WTC11 (cell line): Measurements from ENCODE around the gene PLAAT5. TPM values are rescaled to one million over a fixed set of nuclear protein-coding genes. Genes with fewer than 3 reads are reported as not detected.

Experiments
- ATAC-seq: fragments of 200-7000 bp; cut with Tn5 transposase; 2 replicates; pipeline ENCODE4 v1.10.0; 2021; ENCODE audit warnings: mild to moderate bottlenecking, moderate library complexity
- CTCF ChIA-PET: fragments of 300-600 bp; sonication (Branson Sonifier 250); formaldehyde crosslinking; loops from one replicate; lab custom pipeline; 2021; ENCODE audit warnings: antibody characterized with exemption; lab: Charles Lee
- POLR2A ChIA-PET: fragments of 350-600 bp; sonication (Branson Sonifier 250); formaldehyde crosslinking; loops from one replicate; lab custom pipeline; 2021; ENCODE audit warnings: antibody characterized with exemption; lab: Charles Lee
- DNase-seq: peaks from one replicate; pipeline ENCODE4 v3.0.0; 2021; ENCODE audit warnings: low spot score
- H3K27ac Mint-ChIP-seq: 2 replicates; pipeline ENCODE4 v1.8.0; 2021; ENCODE audit warnings: mixed read lengths
- H3K27me3 Mint-ChIP-seq: 2 replicates; pipeline ENCODE4 v1.8.0; 2021; ENCODE audit warnings: low read depth, mild to moderate bottlenecking, moderate library complexity, mixed read lengths
- H3K36me3 Mint-ChIP-seq: 2 replicates; pipeline ENCODE4 v1.8.0; 2021; ENCODE audit warnings: mixed read lengths
- H3K4me1 Mint-ChIP-seq: 2 replicates; pipeline ENCODE4 v1.8.0; 2022; ENCODE audit warnings: mixed read lengths
- H3K4me3 Mint-ChIP-seq: 2 replicates; pipeline ENCODE4 v1.8.0; 2021; ENCODE audit warnings: mild to moderate bottlenecking, moderate library complexity, mixed read lengths
- H3K9me3 Mint-ChIP-seq: 2 replicates; pipeline ENCODE4 v1.8.0; 2021; ENCODE audit warnings: mixed read lengths
- EMX1 ChIP-seq: fragments of 250-450 bp; sonication (Bioruptor Pico); IDR thresholded peaks from 2 replicates; pipeline ENCODE4 v1.8.0; 2021; ENCODE audit warnings: mild to moderate bottlenecking
- ESRRA ChIP-seq: sonication (generic); formaldehyde crosslinking; IDR thresholded peaks from 2 replicates; pipeline ENCODE4 v1.8.1; 2022; ENCODE audit warnings: mild to moderate bottlenecking, missing genetic modification reagents, borderline replicate concordance
- FOXJ3 ChIP-seq: sonication (generic); formaldehyde crosslinking; IDR thresholded peaks from 2 replicates; pipeline ENCODE4 v1.9.0; 2021; ENCODE audit warnings: missing genetic modification reagents, mild to moderate bottlenecking, borderline replicate concordance
- FOXP1 ChIP-seq: sonication (generic); formaldehyde crosslinking; IDR thresholded peaks from 2 replicates; pipeline ENCODE4 v1.8.0; 2022; ENCODE audit warnings: missing genetic modification reagents, mild to moderate bottlenecking, moderate library complexity, borderline replicate concordance
- JUN ChIP-seq: sonication (generic); formaldehyde crosslinking; IDR thresholded peaks from 2 replicates; pipeline ENCODE4 v1.8.0; 2023; ENCODE audit warnings: mild to moderate bottlenecking, missing genetic modification reagents
- KAT7 ChIP-seq: sonication (generic); formaldehyde crosslinking; IDR thresholded peaks from 2 replicates; pipeline ENCODE4 v1.8.1; 2023; ENCODE audit warnings: missing genetic modification reagents, mild to moderate bottlenecking, borderline replicate concordance
- NFE2L1 ChIP-seq: sonication (generic); formaldehyde crosslinking; IDR thresholded peaks from 2 replicates; pipeline ENCODE4 v1.8.1; 2023; ENCODE audit warnings: missing genetic modification reagents
- PRRX2 ChIP-seq: fragments of 250-450 bp; sonication (Bioruptor Pico); IDR thresholded peaks from 2 replicates; pipeline ENCODE4 v1.8.0; 2021; ENCODE audit warnings: mild to moderate bottlenecking
- SOX15 ChIP-seq: fragments of 250-450 bp; sonication (Bioruptor Pico); IDR thresholded peaks from 2 replicates; pipeline ENCODE4 v1.9.0; 2021; ENCODE audit warnings: mild to moderate bottlenecking
- ZNF232 ChIP-seq: sonication (generic); formaldehyde crosslinking; IDR thresholded peaks from 2 replicates; pipeline ENCODE4 v1.8.0; 2022; ENCODE audit warnings: mild to moderate bottlenecking, missing genetic modification reagents
- ZNF671 ChIP-seq: fragments of 250-450 bp; sonication (Bioruptor Pico); IDR thresholded peaks from 2 replicates; pipeline ENCODE4 v1.8.0; 2021; ENCODE audit warnings: mild to moderate bottlenecking
- total RNA-seq: library from RNA; stranded (reverse); gene quantifications from 3 replicates; pipeline ENCODE4 v1.2.3, GENCODE V29; 2021
- TF ChIP-seq, protein P1 (sequence below): sonication (generic); formaldehyde crosslinking; IDR thresholded peaks from 2 replicates; pipeline ENCODE4 v1.8.0; 2022; ENCODE audit warnings: missing genetic modification reagents
- TF ChIP-seq, protein P2 (sequence below): sonication (generic); formaldehyde crosslinking; IDR thresholded peaks from 2 replicates; pipeline ENCODE4 v1.8.1; 2023; ENCODE audit warnings: mild to moderate bottlenecking, moderate library complexity, missing genetic modification reagents

Gene PLAAT5
- total RNA-seq, 1 experiment from 2014 or later, result 23.0 TPM

DNA sequence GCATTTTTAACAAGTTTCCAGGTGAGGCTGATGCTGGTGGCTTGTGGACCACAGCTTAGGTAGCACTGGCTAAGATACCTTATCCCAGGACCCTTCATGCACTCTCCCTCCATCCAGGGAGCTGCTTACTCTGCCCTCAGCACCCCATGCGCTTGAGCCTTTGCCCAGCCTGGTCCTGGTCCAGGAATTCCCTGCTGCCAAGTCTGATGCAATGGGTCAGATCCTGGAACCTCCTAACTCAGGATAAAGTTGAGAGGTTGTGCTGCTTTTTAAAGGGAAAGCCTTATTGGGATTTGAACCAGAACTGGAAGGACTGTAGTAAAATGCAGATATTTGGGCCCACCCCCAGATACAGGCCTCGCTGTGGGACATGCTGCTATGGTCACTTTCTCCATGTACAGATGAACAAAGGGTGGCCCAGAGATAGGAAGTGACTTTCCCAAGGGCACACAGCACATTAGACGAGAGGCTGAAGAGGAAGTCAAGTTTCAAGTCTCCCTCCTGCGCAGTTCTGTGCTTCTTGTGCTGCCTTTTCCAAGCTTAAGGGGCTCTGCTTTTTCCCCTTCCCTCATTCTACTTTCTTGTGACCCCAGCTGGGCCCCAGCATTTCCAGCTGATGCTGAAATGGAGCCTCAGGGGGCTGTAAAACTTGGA is 14.1 kb upstream of the PLAAT5 start:
- no peak for DNase-seq
- TF ChIP-seq NFE2L1 (CRISPR knock-in tag), result no peak
- TF ChIP-seq, protein P1, sequence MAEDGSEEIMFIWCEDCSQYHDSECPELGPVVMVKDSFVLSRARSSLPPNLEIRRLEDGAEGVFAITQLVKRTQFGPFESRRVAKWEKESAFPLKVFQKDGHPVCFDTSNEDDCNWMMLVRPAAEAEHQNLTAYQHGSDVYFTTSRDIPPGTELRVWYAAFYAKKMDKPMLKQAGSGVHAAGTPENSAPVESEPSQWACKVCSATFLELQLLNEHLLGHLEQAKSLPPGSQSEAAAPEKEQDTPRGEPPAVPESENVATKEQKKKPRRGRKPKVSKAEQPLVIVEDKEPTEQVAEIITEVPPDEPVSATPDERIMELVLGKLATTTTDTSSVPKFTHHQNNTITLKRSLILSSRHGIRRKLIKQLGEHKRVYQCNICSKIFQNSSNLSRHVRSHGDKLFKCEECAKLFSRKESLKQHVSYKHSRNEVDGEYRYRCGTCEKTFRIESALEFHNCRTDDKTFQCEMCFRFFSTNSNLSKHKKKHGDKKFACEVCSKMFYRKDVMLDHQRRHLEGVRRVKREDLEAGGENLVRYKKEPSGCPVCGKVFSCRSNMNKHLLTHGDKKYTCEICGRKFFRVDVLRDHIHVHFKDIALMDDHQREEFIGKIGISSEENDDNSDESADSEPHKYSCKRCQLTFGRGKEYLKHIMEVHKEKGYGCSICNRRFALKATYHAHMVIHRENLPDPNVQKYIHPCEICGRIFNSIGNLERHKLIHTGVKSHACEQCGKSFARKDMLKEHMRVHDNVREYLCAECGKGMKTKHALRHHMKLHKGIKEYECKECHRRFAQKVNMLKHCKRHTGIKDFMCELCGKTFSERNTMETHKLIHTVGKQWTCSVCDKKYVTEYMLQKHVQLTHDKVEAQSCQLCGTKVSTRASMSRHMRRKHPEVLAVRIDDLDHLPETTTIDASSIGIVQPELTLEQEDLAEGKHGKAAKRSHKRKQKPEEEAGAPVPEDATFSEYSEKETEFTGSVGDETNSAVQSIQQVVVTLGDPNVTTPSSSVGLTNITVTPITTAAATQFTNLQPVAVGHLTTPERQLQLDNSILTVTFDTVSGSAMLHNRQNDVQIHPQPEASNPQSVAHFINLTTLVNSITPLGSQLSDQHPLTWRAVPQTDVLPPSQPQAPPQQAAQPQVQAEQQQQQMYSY (CRISPR knock-in tag), result peak; percentile 46; the same call in 1 of the 2 replicates
- TF ChIP-seq ZNF232 (CRISPR knock-in tag), result no peak
- no peak for TF ChIP-seq ZNF671
- no peak for TF ChIP-seq ESRRA (CRISPR knock-in tag)
- Mint-ChIP-seq H3K4me3 (no peak overlapping the region), H3K9me3 (peaks cover 26% of the 10 kb centered on the region), H3K4me1 (peaks cover 69% of the 10 kb centered on the region), H3K27me3 (peaks cover 6% of the 10 kb centered on the region), H3K36me3 (peaks cover 21% of the 10 kb centered on the region), H3K27ac (no peak overlapping the region)
- ATAC-seq, result no peak
- ChIA-PET POLR2A (interaction anchor here (1.5 kb wide), 1 partner anchor 15 kb away, joined by 4 read pairs; the partner anchor contains the start of gene PLAAT5), CTCF (interaction anchor here (1.3 to 2.9 kb wide), 3 partner anchors 15 to 101 kb away, joined by 3 to 12 read pairs (median 9); partner anchors contain the start of gene PLAAT5)

DNA sequence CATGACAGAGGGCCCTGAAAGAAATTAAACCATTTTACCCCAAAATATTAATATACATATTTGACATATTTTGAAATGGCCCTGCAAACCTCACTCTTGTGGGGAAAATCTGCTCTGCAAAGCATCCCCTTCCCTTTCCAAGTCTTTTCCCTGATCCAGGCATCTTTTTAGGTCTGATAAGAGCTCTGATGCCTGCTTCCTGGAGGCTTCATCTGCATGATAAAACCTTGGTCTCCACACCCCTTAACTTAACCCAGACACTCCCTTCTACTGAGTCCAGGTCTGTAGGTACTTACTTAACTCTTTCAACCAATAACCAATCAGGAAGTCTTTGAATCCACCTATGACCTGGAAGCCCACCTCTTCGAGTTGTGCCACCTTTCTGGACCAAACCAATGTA is 13.1 kb upstream of the PLAAT5 start:
- TF ChIP-seq, protein P1 (CRISPR knock-in tag), result peak; percentile 66
- TF ChIP-seq SOX15, result no peak
- TF ChIP-seq ZNF671, result no peak
- TF ChIP-seq, protein P2, sequence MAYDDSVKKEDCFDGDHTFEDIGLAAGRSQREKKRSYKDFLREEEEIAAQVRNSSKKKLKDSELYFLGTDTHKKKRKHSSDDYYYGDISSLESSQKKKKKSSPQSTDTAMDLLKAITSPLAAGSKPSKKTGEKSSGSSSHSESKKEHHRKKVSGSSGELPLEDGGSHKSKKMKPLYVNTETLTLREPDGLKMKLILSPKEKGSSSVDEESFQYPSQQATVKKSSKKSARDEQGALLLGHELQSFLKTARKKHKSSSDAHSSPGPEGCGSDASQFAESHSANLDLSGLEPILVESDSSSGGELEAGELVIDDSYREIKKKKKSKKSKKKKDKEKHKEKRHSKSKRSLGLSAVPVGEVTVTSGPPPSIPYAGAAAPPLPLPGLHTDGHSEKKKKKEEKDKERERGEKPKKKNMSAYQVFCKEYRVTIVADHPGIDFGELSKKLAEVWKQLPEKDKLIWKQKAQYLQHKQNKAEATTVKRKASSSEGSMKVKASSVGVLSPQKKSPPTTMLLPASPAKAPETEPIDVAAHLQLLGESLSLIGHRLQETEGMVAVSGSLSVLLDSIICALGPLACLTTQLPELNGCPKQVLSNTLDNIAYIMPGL (CRISPR knock-in tag), result no peak
- no peak for TF ChIP-seq EMX1
- Mint-ChIP-seq H3K27ac (no peak overlapping the region; the same call in 1 of the 2 replicates), H3K4me1 (peaks cover 73% of the 10 kb centered on the region), H3K9me3 (peaks cover 35% of the 10 kb centered on the region), H3K4me3 (no peak overlapping the region), H3K36me3 (peaks cover 31% of the 10 kb centered on the region), H3K27me3 (peaks cover 9% of the 10 kb centered on the region)
- ATAC-seq (peak; percentile 35), DNase-seq (no peak)
- POLR2A ChIA-PET, result interaction anchor here (1.5 kb wide), 1 partner anchor 14 kb away, joined by 4 read pairs; the partner anchor contains the start of gene PLAAT5
- CTCF ChIA-PET, result interaction anchor here (1.3 to 2.9 kb wide), 3 partner anchors 14 to 102 kb away, joined by 3 to 12 read pairs (median 9); partner anchors contain the start of gene PLAAT5

DNA sequence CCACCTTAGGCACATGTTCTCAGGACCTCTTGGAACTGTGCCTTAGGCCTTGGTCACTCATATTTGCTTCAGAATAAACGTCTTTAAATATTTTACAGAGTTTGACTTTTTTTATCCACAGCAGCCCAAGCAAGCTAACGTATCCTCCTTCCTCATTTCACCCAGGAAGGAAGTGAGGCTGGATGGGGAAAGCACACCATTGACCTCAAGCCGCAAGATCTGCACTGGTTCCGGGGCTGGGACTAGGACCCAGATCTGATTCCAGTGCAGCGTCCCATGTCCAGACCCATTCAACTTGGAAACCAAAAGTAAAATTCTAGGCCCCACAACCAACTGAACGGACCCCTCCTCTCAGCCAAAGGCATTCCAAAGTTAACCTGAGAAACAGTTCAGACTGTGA is 12.5 kb upstream of the PLAAT5 start:
- no peak for DNase-seq
- H3K27me3 Mint-ChIP-seq, result peaks cover 13% of the 10 kb centered on the region
- H3K9me3 Mint-ChIP-seq, result peaks cover 39% of the 10 kb centered on the region
- no peak for ATAC-seq
- peaks cover 31% of the 10 kb centered on the region for H3K36me3 Mint-ChIP-seq
- no peak overlapping the region for H3K4me3 Mint-ChIP-seq
- CTCF ChIA-PET, result interaction anchor here (1.3 to 2.9 kb wide), 2 partner anchors 14 to 24 kb away, joined by 9 to 12 read pairs; partner anchors contain the start of gene PLAAT5
- POLR2A ChIA-PET, result no interaction called here
- no peak for TF ChIP-seq KAT7
- TF ChIP-seq FOXJ3 (CRISPR knock-in tag), result no peak
- no peak for TF ChIP-seq PRRX2 (CRISPR knock-in tag)
- no peak for TF ChIP-seq JUN
- no peak for TF ChIP-seq FOXP1
- no peak for TF ChIP-seq ESRRA (CRISPR knock-in tag)
- H3K27ac Mint-ChIP-seq, result peak overlapping the region; percentile 48; the same call in 1 of the 2 replicates
- H3K4me1 Mint-ChIP-seq, result peaks cover 73% of the 10 kb centered on the region
